ENCODE results near the gene CTRB2.
"Not testable (repeated sequence)": the region's sequence is repeated elsewhere in the genome, so short reads cannot be mapped to it uniquely, and the experiment has no call there.

- TF ChIP-seq CTCF, PBX3 (IDR thresholded peaks at IDR 0.05): not testable (repeated sequence)
These were observed 4.3 kb upstream of the CTRB2 start for GRCh38 chr16:75211286-75211685.

Data from SK-N-SH (cell line).